IPS DF 6.9 (cell line): ENCODE data around the gene MALAT1.
"Not testable (repeated sequence)": the region's sequence is repeated elsewhere in the genome, so short reads cannot be mapped to it uniquely, and the experiment has no call there.

ENCODE experiments used
- DNase-seq: peaks from one replicate; pipeline ENCODE4 v3.0.0-alpha.2; 2013; ENCODE audit warnings: low read depth, low spot score
- H3K27ac ChIP-seq: one replicate; pipeline ENCODE4 v1.5.1; 2013; ENCODE audit warnings: low read length, control low read depth
- H3K27me3 ChIP-seq: 2 replicates; pipeline ENCODE4 v1.6.1; 2013; ENCODE audit warnings: mild to moderate bottlenecking, low read length; ENCODE audit not compliant: control insufficient read depth, insufficient read depth
- H3K36me3 ChIP-seq: 2 replicates; pipeline ENCODE4 v1.6.1; 2013; ENCODE audit warnings: low read length; ENCODE audit not compliant: control insufficient read depth, insufficient read depth
- H3K4me1 ChIP-seq: 2 replicates; pipeline ENCODE4 v1.6.1; 2013; ENCODE audit warnings: low read length; ENCODE audit not compliant: control insufficient read depth, insufficient read depth
- H3K4me3 ChIP-seq: 2 replicates; pipeline ENCODE4 v1.5.1; 2013; ENCODE audit warnings: mild to moderate bottlenecking, low read length
- H3K9me3 ChIP-seq: 2 replicates; pipeline ENCODE4 v1.6.1; 2013; ENCODE audit warnings: low read length, inconsistent platforms; ENCODE audit not compliant: control insufficient read depth, insufficient read depth
- WGBS: extraction: QIAGEN DNeasy Blood & Tissue Kit; methylation state at CpG from one replicate; pipeline ENCODE4 v1.1.7; 2013; ENCODE audit warnings: mixed read lengths, missing lambda C conversion rate; ENCODE audit not compliant: insufficient read length, insufficient coverage; 5-methylcytosine and 5-hydroxymethylcytosine counted together

MALAT1 gene

DNA sequence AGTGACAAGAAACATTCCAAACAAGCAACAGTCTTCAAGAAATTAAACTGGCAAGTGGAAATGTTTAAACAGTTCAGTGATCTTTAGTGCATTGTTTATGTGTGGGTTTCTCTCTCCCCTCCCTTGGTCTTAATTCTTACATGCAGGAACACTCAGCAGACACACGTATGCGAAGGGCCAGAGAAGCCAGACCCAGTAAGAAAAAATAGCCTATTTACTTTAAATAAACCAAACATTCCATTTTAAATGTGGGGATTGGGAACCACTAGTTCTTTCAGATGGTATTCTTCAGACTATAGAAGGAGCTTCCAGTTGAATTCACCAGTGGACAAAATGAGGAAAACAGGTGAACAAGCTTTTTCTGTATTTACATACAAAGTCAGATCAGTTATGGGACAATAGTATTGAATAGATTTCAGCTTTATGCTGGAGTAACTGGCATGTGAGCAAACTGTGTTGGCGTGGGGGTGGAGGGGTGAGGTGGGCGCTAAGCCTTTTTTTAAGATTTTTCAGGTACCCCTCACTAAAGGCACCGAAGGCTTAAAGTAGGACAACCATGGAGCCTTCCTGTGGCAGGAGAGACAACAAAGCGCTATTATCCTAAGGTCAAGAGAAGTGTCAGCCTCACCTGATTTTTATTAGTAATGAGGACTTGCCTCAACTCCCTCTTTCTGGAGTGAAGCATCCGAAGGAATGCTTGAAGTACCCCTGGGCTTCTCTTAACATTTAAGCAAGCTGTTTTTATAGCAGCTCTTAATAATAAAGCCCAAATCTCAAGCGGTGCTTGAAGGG lies 6.0 kb downstream of the MALAT1 start:
- Histone ChIP-seq H3K4me3 (no peak overlapping the region; the same call in 1 of the 2 replicates), H3K36me3 (peaks cover 26% of the 10 kb centered on the region; the same call in 1 of the 2 replicates), H3K9me3 (no peaks in the 10 kb centered on the region), H3K27ac (no peak overlapping the region), H3K4me1 (no peaks in the 10 kb centered on the region), H3K27me3 (no peaks in the 10 kb centered on the region)
- no peak for DNase-seq
- no CpG with 5 or more reads among the region's 8 CpGs for WGBS

DNA sequence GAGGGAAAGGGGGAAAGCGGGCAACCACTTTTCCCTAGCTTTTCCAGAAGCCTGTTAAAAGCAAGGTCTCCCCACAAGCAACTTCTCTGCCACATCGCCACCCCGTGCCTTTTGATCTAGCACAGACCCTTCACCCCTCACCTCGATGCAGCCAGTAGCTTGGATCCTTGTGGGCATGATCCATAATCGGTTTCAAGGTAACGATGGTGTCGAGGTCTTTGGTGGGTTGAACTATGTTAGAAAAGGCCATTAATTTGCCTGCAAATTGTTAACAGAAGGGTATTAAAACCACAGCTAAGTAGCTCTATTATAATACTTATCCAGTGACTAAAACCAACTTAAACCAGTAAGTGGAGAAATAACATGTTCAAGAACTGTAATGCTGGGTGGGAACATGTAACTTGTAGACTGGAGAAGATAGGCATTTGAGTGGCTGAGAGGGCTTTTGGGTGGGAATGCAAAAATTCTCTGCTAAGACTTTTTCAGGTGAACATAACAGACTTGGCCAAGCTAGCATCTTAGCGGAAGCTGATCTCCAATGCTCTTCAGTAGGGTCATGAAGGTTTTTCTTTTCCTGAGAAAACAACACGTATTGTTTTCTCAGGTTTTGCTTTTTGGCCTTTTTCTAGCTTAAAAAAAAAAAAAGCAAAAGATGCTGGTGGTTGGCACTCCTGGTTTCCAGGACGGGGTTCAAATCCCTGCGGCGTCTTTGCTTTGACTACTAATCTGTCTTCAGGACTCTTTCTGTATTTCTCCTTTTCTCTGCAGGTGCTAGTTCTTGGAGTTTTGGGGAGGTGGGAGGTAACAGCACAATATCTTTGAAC lies 6.8 kb downstream of the MALAT1 start:
- H3K4me1 ChIP-seq: no peaks in the 10 kb centered on the region
- no peak for DNase-seq
- no peaks in the 10 kb centered on the region for H3K9me3 ChIP-seq
- no CpG with 5 or more reads among the region's 12 CpGs for WGBS
- peaks cover 26% of the 10 kb centered on the region; the same call in 1 of the 2 replicates for H3K36me3 ChIP-seq
- H3K27ac ChIP-seq: no peak overlapping the region
- H3K27me3 ChIP-seq: no peaks in the 10 kb centered on the region
- H3K4me3 ChIP-seq: no peak overlapping the region

DNA sequence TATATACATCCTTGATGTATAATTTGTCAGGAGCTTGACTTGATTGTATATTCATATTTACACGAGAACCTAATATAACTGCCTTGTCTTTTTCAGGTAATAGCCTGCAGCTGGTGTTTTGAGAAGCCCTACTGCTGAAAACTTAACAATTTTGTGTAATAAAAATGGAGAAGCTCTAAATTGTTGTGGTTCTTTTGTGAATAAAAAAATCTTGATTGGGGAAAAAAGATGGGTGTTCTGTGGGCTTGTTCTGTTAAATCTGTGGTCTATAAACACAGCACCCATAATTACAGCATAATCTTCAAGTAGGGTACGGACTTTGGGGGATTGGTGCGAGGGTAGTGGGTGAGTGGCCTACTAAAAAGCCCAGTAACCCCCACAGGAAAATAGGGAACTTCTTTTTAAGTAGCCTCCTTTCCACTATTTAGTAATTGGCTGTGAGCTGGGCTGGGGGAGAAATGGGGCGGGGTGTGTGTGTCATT lies 7.5 kb downstream of the MALAT1 start:
- no peaks in the 10 kb centered on the region for H3K27me3 ChIP-seq
- H3K4me1 ChIP-seq: no peaks in the 10 kb centered on the region
- no peaks in the 10 kb centered on the region for H3K9me3 ChIP-seq
- H3K36me3 ChIP-seq: peaks cover 23% of the 10 kb centered on the region; the same call in 1 of the 2 replicates
- no peak for DNase-seq
- no peak overlapping the region for H3K4me3 ChIP-seq
- WGBS: no CpG with 5 or more reads among the region's 4 CpGs
- H3K27ac ChIP-seq: no peak overlapping the region

DNA sequence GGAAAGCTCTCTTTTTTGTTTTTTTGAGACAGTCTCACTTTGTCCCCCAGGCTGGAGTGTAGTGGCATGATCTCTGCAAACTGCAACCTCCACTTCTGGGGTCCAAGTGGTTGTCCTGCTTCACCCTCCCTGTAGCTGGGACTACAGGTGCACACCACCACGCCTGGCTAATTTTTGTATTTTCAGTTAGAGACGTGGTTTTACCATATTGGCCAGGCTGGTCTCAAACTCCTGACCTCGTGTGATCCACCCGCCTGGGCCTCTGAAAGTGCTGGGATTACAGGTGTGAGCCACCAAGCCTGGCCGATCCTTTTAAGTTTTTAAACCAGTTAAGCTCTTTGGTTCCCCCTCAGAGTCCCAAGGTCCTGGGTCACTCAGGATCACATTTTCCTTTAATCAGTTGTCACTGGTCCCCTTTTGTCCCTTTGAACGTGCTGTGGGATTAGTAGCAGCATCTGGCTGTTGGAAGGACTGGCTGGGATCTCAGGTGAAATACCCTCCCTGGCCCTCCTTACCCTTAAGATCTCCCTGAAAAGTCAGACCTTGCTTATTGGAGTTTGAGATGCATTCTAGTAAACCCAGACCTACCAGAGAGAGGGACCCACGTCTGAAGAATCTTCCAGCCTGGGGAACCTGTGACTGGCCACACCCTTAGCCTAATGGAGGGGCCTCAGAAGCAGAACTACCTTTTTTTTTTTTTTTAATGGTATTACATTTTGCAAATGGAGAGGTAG lies 8.1 kb downstream of the MALAT1 start:
- H3K4me3 ChIP-seq: no peak overlapping the region
- H3K36me3 ChIP-seq: peaks cover 19% of the 10 kb centered on the region; the same call in 1 of the 2 replicates
- H3K27ac ChIP-seq: no peak overlapping the region
- no peaks in the 10 kb centered on the region for H3K9me3 ChIP-seq
- no CpG with 5 or more reads among the region's 7 CpGs for WGBS
- no peaks in the 10 kb centered on the region for H3K27me3 ChIP-seq
- no peaks in the 10 kb centered on the region for H3K4me1 ChIP-seq
- DNase-seq: no peak

DNA sequence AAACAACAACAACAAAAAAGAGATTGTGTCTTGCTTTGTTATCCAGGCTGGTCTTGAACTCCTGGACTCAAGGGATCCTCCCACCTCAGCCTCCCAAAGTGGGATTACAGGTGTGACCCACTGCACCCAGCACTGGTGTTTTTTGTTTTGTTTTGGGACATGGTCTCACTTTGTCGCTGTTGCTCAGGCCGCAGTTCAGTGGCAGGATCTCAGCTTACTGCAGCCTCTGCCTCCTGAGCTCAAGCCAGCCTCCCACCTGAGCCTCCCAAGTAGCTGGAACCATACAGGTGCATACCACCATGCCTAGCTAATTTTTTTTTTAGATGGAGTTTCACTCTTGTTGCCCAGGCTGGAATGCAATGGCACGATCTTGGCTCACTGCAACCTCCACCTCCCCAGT lies 13.5 kb downstream of the MALAT1 start:
- not testable (repeated sequence) for DNase-seq, H3K27me3 ChIP-seq, H3K27ac ChIP-seq, H3K36me3 ChIP-seq, H3K4me3 ChIP-seq, H3K4me1 ChIP-seq, H3K9me3 ChIP-seq
- no CpG with 5 or more reads among the region's 3 CpGs for WGBS

DNA sequence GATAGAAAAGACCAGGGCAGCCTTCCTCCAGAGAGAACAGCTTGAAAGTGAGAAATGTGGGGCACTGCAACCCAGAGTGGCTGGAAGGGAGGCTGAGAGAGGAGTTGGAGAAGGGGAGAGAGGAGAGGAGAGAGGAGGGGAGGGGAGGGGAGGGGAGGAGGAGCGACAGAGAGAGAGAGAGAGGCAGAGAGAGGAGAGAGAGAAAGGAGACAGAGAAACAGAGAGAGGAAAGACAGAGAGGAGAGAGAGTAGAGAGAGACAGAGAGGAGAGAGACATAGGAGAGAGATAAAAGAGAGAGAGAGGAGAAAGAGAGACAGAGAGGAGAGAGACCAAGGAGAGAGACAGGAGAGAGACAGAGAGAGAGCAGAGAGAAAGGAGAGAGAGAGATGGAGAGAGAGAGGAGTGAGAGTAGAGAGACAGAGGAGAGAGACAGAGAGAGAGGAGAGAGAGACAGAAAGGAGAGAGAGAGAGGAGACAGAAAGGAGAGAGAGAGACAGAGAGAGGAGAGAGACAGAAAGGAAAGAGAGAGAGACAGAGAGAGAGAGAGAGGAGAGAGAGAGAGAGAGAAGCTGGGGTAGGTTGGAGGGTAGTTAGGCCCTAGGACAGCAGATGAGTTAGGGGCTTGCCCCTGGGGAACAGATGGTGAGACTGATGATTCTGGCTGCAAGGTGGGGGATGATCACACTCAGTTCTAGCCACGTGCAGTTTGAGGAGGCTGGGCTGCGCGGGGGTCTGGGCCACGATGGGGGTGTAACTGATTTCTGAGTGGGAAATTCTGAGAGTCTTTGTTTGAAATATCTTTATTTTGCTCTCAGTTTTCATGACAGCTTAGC lies 17.5 kb downstream of the MALAT1 start:
- H3K9me3 ChIP-seq: no peaks in the 10 kb centered on the region
- no peaks in the 10 kb centered on the region for H3K4me1 ChIP-seq
- no peak overlapping the region for H3K4me3 ChIP-seq
- no peaks in the 10 kb centered on the region for H3K36me3 ChIP-seq
- no peak overlapping the region for H3K27ac ChIP-seq
- WGBS: no CpG with 5 or more reads among the region's 5 CpGs
- H3K27me3 ChIP-seq: no peaks in the 10 kb centered on the region
- no peak for DNase-seq

DNA sequence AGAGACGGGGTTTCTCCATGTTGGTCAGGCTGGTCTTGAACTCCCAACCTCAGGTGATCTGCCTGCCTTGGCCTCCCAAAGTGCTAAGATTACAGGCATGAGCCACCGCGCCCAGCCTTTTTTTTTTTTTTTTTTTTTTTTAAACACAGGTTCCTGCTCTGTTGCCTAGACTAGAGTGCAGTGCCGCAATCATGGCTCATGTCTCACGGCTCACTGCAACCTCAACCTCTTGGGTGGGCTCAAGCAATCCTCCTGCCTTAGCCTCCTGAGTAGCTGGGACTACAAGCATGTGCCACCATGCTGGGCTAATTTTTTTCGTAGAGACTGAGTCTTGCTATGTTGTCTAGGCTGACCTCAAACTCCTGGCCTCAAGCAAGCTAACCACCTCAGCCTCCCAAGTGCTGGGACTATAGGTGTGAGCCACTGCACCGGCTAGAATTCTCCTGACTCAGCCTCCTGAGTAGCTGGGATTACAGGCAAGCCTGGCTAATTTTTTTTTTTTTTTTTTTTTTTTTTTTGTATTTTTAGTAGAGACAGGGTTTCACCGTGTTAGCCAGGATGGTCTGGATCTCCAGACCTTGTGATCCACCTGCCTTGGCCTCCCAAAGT lies 20.2 kb downstream of the MALAT1 start:
- not testable (repeated sequence) for DNase-seq
- no CpG with 5 or more reads among the region's 8 CpGs for WGBS

DNA sequence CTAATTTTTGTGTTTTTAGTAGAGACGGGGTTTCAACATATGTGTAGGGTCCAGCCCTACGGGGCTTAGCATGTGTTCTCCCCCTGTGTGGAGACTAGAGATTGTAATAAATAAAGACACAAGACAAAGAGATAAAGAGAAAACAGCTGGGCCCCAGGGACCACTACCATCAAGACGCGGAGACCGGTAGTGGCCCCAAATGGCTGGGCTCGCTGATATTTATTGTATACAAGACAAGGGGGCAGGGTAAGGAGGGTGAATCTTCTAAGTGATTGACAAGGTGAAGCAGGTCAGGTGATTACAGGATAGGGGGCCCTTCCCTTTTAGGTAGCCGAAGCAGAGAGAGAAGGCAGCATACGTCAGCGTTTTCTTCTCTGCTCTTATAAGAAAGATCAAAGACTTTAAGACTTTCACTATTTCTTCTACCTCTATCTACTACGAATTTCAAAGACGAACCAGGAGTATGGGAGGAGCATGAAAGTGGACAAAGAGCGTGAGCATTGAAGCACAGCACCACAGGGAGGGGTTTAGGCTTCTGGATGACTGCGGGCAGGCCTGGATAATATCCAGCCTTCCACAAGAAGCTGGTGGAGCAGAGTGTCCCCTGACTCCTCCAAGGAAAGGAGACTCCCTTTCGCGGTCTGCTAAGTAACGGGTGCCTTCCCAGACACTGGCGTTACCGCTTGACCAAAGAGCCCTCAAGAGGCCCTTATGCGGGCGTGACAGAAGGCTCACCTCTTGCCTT lies 23.1 kb downstream of the MALAT1 start:
- not testable (repeated sequence) for H3K27ac ChIP-seq, H3K27me3 ChIP-seq, H3K4me3 ChIP-seq, H3K4me1 ChIP-seq, DNase-seq, H3K9me3 ChIP-seq, H3K36me3 ChIP-seq
- no CpG with 5 or more reads among the region's 20 CpGs for WGBS

More for the DNA sequence above, 20.2 kb downstream of the MALAT1 start:
- H3K27ac ChIP-seq, H3K36me3 ChIP-seq, H3K4me1 ChIP-seq, H3K4me3 ChIP-seq, H3K27me3 ChIP-seq, H3K9me3 ChIP-seq: not testable (repeated sequence)
